IMR-90 (cell line): Measurements from ENCODE around the gene ADAMTS6.
"Not testable (repeated sequence)": the region's sequence is repeated elsewhere in the genome, so short reads cannot be mapped to it uniquely, and the experiment has no call there.

Source experiments
- BHLHE40 ChIP-seq: fragments of 150-350 bp; IDR thresholded peaks from 2 replicates; pipeline ENCODE4 v1.6.1; 2016; ENCODE audit warnings: mild to moderate bottlenecking, low read depth, low read length
- CEBPB ChIP-seq: IDR thresholded peaks from 2 replicates; pipeline ENCODE4 v1.6.1; 2012; ENCODE audit warnings: low read depth, low read length, improper control_type of control experiment
- CHD1 ChIP-seq: IDR thresholded peaks from 2 replicates; pipeline ENCODE4 v1.6.1; 2012; ENCODE audit warnings: low read depth, low read length, improper control_type of control experiment
- CTCF ChIP-seq: conservative IDR thresholded peaks from 2 replicates; pipeline ENCODE4 v1.5.1; 2012; ENCODE audit warnings: mild to moderate bottlenecking, low read depth, low read length, improper control_type of control experiment
- ELK1 ChIP-seq: fragments of 150-350 bp; IDR thresholded peaks from 2 replicates; pipeline ENCODE4 v1.6.1; 2016; ENCODE audit warnings: low read depth, mild to moderate bottlenecking, low read length, moderate library complexity, borderline replicate concordance
- FOS ChIP-seq: fragments of 150-350 bp; IDR thresholded peaks from 2 replicates; pipeline ENCODE4 v1.6.1; 2016; ENCODE audit warnings: low read depth, low read length
- MAFK ChIP-seq: IDR thresholded peaks from 2 replicates; pipeline ENCODE4 v1.6.1; 2012; ENCODE audit warnings: low read depth, low read length, improper control_type of control experiment
- MXI1 ChIP-seq: IDR thresholded peaks from 2 replicates; pipeline ENCODE4 v1.6.1; 2012; ENCODE audit warnings: low read depth, mild to moderate bottlenecking, low read length, moderate library complexity, borderline replicate concordance
- POLR2A ChIP-seq: IDR thresholded peaks from 2 replicates; pipeline ENCODE4 v1.6.1; 2012; ENCODE audit warnings: mild to moderate bottlenecking, low read depth, low read length
- RAD21 ChIP-seq: IDR thresholded peaks from 2 replicates; pipeline ENCODE4 v1.6.1; 2012; ENCODE audit warnings: low read length, improper control_type of control experiment
- RCOR1 ChIP-seq: IDR thresholded peaks from 2 replicates; pipeline ENCODE4 v1.6.1; 2012; ENCODE audit warnings: mild to moderate bottlenecking, low read length, improper control_type of control experiment; ENCODE audit not compliant: insufficient replicate concordance
- RFX5 ChIP-seq: IDR thresholded peaks from 2 replicates; pipeline ENCODE4 v1.8.0; 2012; ENCODE audit warnings: low read depth, mild to moderate bottlenecking, low read length, moderate library complexity
- SMC3 ChIP-seq: fragments of 150-350 bp; IDR thresholded peaks from 2 replicates; pipeline ENCODE4 v1.6.1; 2016; ENCODE audit warnings: low read depth, mild to moderate bottlenecking, antibody characterized with exemption, low read length, moderate library complexity
- USF2 ChIP-seq: fragments of 150-350 bp; IDR thresholded peaks from 2 replicates; pipeline ENCODE4 v1.6.1; 2017; ENCODE audit warnings: mild to moderate bottlenecking, antibody characterized with exemption, low read length, low read depth

GRCh38 chr5:65488038-65488687 is 6.4 kb upstream of the ADAMTS6 start:
- TF ChIP-seq CTCF, MXI1, CEBPB, SMC3, RFX5, MAFK, POLR2A, RAD21, USF2, ELK1, CHD1, BHLHE40, FOS, RCOR1: not testable (repeated sequence)
